Globus pallidus (tissue), 1 donor: ENCODE measurements around the gene PHKG2.
"Not testable (repeated sequence)": the region's sequence is repeated elsewhere in the genome, so short reads cannot be mapped to it uniquely, and the experiment has no call there.

ENCODE experiments used
- DNase-seq: peaks from one replicate; pipeline ENCODE4 v3.0.0-alpha.2; 2015; ENCODE audit warnings: low spot score

The PHKG2 gene

GRCh38 chr16:30747799-30748633 is at the start of gene PHKG2:
TSS of gene PHKG2 (plus strand) at chr16:30748425. CDS start at chr16:30748821, 396 bp downstream.
- DNase-seq = peak; percentile 99

GRCh38 chr16:30698816-30699614 is 49.2 kb upstream of the PHKG2 start, which contains the start of gene SRCAP:
TSS of gene SRCAP (plus strand) at chr16:30699171. CDS start at chr16:30700825, 1,654 bp downstream.
- DNase-seq = peak; percentile 83

GRCh38 chr16:30699615-30700099 is 48.6 kb upstream of the PHKG2 start:
- no peak for DNase-seq

GRCh38 chr16:30700491-30700890 is 47.7 kb upstream of the PHKG2 start:
- DNase-seq = no peak

GRCh38 chr16:30700971-30701370 is 47.3 kb upstream of the PHKG2 start:
- no peak for DNase-seq

- not testable (repeated sequence) for DNase-seq
Measured at GRCh38 chr16:30703071-30703470, 45.2 kb upstream of the PHKG2 start.

GRCh38 chr16:30703971-30704370 is 44.3 kb upstream of the PHKG2 start:
- no peak for DNase-seq

GRCh38 chr16:30706046-30706445 is 42.2 kb upstream of the PHKG2 start:
- no peak for DNase-seq

GRCh38 chr16:30710971-30711370 is 37.3 kb upstream of the PHKG2 start:
- DNase-seq = no peak

- no peak for DNase-seq
Measured at GRCh38 chr16:30711712-30712111, 36.5 kb upstream of the PHKG2 start.

GRCh38 chr16:30715750-30716445 is 32.3 kb upstream of the PHKG2 start:
- DNase-seq = no peak

GRCh38 chr16:30720086-30720485 is 28.1 kb upstream of the PHKG2 start:
- no peak for DNase-seq

GRCh38 chr16:30720694-30721093 is 27.5 kb upstream of the PHKG2 start:
- DNase-seq = no peak

- no peak for DNase-seq
Measured at GRCh38 chr16:30721167-30721566, 27.1 kb upstream of the PHKG2 start.

GRCh38 chr16:30721606-30722005 is 26.6 kb upstream of the PHKG2 start:
- no peak for DNase-seq

- DNase-seq = no peak
Measured at GRCh38 chr16:30722443-30722842, 25.8 kb upstream of the PHKG2 start.

- no peak for DNase-seq
Measured at GRCh38 chr16:30722916-30723315, 25.3 kb upstream of the PHKG2 start.

GRCh38 chr16:30723725-30724355 is 24.4 kb upstream of the PHKG2 start:
- no peak for DNase-seq

GRCh38 chr16:30724641-30725417 is 23.4 kb upstream of the PHKG2 start:
- DNase-seq = no peak

GRCh38 chr16:30725418-30725792 is 22.8 kb upstream of the PHKG2 start:
- DNase-seq = no peak

GRCh38 chr16:30728321-30728720 is 19.9 kb upstream of the PHKG2 start:
- no peak for DNase-seq
